GM21786 (cell line): ENCODE data around the gene VWF.
"Not testable (repeated sequence)": the region's sequence is repeated elsewhere in the genome, so short reads cannot be mapped to it uniquely, and the experiment has no call there.

Experiments
- ATAC-seq: cut with Tn5 transposase; IDR thresholded peaks from one replicate; pipeline ENCODE4 v1.9.1; 2021; ENCODE audit not compliant: unreplicated experiment

VWF gene

GRCh38 chr12:6124411-6125309, at the start of gene VWF:
Gene VWF, minus strand, starts transcription at chr12:6124670. Its CDS starts 1,474 bp downstream, at chr12:6123196.
- ATAC-seq = no peak

GRCh38 chr12:6172862-6173261, 48.4 kb upstream of the VWF start:
- no peak for ATAC-seq

GRCh38 chr12:6172086-6172485, 47.6 kb upstream of the VWF start:
- ATAC-seq = no peak

- no peak for ATAC-seq
Measured at GRCh38 chr12:6171409-6172015, 47.0 kb upstream of the VWF start.

- ATAC-seq = peak; percentile 78
Measured at GRCh38 chr12:6167327-6168280, 43.1 kb upstream of the VWF start.

GRCh38 chr12:6166808-6167207, 42.3 kb upstream of the VWF start:
- no peak for ATAC-seq

- ATAC-seq = no peak
Measured at GRCh38 chr12:6165395-6165794, 40.9 kb upstream of the VWF start.

GRCh38 chr12:6163416-6164060, 39.1 kb upstream of the VWF start:
- ATAC-seq = no peak

GRCh38 chr12:6161124-6161882, 36.8 kb upstream of the VWF start:
- no peak for ATAC-seq

- not testable (repeated sequence) for ATAC-seq
Measured at GRCh38 chr12:6160049-6160649, 35.7 kb upstream of the VWF start.

- not testable (repeated sequence) for ATAC-seq
Measured at GRCh38 chr12:6159166-6160011, 34.9 kb upstream of the VWF start.

- no peak for ATAC-seq
Measured at GRCh38 chr12:6158749-6159148, 34.3 kb upstream of the VWF start.

- no peak for ATAC-seq
Measured at GRCh38 chr12:6158255-6158654, 33.8 kb upstream of the VWF start.

- no peak for ATAC-seq
Measured at GRCh38 chr12:6157482-6157881, 33.0 kb upstream of the VWF start.

GRCh38 chr12:6154730-6155459, 30.4 kb upstream of the VWF start:
- no peak for ATAC-seq

GRCh38 chr12:6148722-6149121, 24.3 kb upstream of the VWF start:
- ATAC-seq = not testable (repeated sequence)

GRCh38 chr12:6148061-6148460, 23.6 kb upstream of the VWF start:
- ATAC-seq = no peak

- no peak for ATAC-seq
Measured at GRCh38 chr12:6146951-6147350, 22.5 kb upstream of the VWF start.
